CD4-positive, alpha-beta T cell treated with Interleukin-17A for 1 hour (primary cell): ENCODE data around the gene ACOT13.
A peak's percentile ranks its signal among the peaks of the same experiment; 100 is the strongest.
"Not testable (repeated sequence)": the region's sequence is repeated elsewhere in the genome, so short reads cannot be mapped to it uniquely, and the experiment has no call there.

Experiments used
- DNase-seq: peaks from one replicate; pipeline ENCODE4 v3.0.0-alpha.2; 2020

Gene ACOT13

DNA sequence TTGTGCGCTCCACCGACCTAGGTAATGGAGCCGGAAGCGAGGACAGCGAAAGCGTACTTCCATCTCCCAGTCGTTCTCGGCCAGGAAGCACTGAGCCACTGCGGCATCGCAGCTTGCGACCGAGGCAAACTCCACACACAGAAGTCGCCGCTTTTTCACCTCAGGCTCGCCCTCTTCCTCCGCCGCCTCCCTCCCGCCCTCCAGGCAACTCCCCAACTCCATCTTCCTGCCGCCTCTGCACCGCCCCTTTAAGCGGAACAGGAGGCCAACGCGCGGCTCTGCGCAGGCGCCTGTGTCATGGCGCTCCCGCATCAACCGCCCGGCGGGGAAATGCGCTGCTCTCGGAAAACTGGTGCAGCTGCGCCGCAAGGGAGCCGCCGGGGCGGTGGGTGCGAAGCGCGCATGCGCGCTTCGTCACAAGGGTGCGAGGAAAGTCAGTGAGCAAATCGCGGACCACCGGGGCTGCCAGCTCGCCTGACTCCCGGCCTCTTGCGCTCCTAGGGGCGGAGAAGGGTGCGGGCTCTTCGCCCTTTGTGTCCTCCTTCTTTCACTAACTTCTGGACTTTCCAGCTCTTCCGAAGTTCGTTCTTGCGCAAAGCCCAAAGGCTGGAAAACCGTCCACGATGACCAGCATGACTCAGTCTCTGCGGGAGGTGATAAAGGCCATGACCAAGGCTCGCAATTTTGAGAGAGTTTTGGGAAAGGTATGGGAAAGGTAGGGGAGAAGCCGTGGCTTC lies at the start of gene ACOT13, which contains the start of gene TDP2:
Gene ACOT13, plus strand, starts transcription at position 437 of the 737 bp plus-strand sequence. Its CDS starts 187 bp downstream, at position 624.
Gene TDP2, minus strand, starts transcription at position 259 of the 737 bp plus-strand sequence. Its CDS starts 37 bp downstream, at position 222.
- DNase-seq, result peak; percentile 97

DNA sequence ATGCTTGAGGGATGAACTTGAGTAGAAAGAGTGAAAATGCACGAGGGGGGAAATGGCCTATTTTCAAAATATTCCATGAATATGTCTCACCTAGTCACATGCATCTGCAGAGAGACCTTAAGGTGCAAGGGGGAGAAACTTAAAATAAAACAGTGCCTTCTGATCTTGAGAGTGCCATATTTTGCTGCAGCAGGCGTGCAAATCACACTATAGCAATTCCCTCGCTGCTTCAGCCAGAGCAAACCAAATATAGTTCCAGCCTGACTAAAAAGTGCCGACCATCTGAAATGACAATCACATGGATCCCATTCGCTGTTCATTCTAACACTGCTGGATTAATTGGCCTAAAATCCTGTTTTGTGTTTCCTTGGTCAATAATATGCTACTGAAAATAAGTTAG lies 47.2 kb upstream of the ACOT13 start:
- no peak for DNase-seq

DNA sequence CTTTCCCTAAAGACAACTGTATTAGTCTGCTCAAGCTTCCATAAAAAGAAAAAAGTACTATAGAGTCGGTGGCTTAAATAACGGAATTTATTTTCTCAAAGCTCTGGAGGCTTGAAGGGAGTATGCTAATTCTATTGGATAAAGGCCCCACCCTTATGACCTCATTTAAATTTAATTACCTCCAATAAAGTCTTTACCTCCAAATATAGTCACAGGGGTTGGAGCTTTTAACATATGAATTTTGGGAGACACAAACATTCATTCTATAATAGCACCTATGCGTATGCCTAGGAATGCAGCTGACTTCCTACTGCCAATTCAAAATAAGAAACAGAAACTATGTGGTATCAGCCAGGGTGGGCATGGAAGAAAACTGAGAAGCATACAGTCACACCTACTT lies 46.2 kb upstream of the ACOT13 start:
- DNase-seq, result no peak

DNA sequence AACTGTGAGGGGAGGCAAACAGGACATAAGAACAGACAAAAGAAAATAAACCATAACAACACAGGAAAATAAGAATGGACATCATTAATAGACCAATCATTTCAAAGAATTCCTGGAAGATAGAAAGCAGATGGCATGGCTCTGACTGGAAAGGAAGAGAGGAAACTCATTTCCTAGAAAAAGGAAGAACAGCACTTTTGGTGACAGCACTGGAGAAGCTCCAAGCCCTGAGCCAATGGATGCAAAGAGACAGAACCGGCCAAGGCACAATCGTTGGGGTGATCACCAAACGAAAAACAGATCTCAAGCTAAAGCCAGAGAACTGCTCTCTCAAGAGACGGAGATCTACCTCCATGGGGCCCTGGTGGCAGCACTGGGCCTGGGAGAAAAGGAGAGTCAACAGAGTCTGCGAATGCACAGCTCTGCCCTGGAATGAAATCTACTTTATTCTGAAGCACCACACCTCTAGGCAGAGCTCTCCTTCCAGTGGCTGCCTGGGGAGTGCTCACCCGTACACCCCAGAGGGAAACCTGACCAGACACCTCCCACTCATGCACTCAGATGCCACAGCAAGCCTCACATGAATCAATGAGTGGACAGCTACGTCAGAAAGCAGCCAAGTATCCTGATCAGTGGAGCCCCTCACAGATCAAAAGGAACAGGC lies 45.1 kb upstream of the ACOT13 start:
- DNase-seq, result no peak

DNA sequence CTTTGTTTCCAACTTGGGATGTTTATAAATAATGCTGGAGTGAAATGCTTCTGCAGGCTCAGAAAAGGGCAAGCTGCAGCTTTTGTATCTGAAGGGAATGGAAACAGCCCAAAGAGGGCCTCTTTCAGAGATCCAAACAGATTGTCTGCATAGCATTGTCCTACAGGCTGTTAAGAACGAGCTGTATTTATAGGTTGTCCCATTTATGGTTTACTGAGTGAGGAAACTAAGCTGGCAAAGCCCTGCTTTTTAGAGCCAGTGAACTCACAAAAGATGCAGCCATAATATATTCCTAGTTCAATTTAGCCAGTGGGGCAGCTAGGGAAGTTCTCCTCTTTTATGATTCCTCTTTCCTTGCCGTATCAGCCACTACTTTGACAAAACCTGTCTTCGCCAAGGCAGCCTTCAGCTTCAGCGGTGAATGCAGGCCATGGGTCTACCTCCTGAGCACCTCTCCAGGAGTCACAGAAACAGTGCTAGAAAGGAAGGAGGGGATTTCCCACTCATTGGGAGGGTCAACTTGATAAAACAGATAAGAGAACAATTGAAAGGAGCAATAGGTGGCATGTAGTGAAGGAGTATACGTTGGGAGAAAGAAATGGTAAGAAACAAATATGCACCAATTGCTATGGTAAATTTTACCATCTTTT lies 35.9 kb upstream of the ACOT13 start:
- DNase-seq, result no peak

DNA sequence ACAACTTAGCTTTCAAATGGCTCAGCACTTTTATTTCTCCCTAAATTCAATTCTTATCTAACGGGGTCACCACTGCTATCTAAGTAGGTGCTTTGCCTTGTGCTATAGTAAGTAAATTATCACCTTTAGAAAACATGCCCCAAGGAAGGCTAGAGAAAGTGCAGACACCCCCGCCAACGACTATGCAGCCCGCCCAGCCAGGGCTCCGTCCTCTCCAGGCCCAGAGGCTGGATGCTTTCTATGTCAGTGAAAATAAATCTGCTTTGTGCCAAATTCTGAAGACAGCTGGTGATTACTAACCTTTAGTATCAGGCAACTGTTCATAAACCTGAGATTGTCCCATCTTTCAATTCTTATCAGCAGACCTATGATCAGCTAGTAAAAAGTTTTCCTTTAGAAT lies 35.2 kb upstream of the ACOT13 start:
- no peak for DNase-seq

DNA sequence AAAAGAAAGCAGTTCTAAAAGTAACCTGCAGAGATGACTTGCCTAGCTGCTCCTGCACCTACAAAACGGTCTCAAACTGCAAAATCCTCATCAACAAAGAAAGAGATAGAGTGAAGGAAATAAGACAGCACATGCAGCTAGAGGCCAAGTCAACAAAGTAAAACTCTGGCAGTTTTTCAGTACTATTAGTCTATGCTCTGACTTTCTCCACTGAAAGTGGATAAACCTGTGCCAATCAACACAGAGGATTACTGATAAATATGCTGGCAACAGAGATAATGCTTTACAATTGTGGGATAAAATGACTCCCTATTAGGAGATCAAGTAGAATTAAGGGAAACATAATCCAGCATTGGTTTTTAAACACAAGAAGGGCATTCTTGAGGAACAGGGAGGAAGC lies 34.3 kb upstream of the ACOT13 start:
- no peak for DNase-seq

DNA sequence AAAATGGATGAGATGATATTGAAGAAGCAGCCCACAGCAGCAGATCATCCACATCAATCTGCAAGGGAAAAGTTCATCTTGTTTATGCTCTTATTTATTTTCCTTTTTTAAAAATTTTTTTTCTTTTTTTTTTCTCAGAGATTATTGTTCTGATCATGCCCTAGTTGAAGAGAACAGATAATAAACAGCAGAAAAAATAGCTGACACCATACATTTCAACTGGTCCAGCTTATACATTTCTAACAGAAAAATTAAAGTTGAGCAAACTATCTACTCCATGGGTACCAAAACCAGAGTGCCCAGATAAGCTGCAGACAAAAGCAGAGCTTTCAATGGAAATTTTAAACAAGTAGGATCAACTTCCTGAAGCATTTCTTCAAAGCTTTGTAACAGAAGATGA lies 30.2 kb upstream of the ACOT13 start:
- no peak for DNase-seq

DNA sequence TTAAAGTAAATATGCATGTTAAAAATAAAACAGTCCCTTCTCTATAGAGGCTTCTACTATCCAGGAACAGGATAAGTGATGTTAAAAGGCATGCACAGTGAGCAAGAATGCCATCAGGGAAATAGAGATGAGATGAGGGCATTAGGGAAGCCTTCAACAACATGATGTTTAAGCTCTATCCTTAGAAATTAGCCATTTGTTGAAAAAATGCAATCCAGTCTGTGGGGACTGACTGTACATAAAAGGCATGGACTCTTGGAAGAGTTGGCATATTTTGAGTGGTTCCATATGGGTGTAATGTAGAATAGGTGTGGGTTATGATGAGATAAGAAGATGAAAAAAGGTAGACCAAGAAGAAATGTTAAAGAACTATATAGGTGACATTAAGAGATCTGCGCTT lies 26.7 kb upstream of the ACOT13 start:
- no peak for DNase-seq

DNA sequence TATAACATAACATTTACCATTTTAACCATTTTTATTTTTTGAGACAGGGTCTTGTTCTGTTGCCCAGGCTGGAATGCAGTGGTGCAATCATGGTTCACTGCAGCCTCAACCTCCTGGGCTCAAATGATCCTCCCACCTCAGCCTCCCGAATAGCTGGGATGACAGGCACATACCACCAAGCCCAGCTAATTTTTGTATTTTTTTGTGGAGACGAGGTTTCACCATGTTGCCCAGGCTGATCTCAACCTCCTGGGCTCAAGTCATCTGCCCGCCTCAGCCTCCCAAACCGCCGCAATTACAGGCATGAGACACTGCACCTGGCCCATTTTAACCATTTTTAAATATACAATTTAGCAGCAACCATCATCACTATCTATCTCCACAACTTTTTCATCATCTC lies 26.2 kb upstream of the ACOT13 start:
- not testable (repeated sequence) for DNase-seq

DNA sequence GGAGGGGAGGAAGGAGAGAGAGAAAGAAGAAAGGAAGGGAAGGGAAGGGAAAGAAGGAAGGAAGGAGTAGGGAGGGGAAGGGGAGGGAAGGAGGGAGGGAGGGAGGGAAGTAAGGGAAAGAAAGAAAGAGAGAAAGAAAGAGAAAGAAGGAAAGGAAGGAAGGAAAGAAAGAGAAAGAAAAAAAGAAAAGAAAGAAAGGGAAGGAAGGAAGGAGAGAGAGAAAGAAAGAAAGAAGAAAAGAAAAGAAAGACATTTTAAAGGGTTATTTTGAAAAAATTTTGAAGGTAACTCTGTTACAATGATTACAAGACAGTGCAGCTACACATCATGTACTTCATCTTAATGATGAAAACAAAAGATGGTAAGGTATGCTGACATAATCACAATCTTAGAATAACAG lies 24.8 kb upstream of the ACOT13 start:
- DNase-seq, result no peak

DNA sequence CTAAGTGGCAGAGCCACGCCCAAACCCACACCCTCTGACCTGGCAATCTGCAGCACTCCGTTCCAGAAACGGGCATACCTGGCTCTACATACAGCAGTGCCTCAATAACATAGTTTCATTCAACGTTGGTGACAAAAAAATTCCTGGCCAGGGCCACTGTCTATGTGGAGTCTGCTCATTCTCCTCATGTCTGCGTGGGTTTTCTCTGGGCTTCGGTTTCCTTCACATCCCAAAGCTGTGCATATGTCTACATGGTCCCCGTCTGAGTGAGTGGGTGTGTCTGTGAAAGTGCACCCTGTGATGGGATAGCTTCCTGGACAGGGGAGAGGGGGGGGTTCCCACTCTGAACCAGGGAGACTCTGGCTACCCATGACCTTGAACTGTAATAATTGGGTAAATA lies 23.0 kb upstream of the ACOT13 start:
- no peak for DNase-seq

DNA sequence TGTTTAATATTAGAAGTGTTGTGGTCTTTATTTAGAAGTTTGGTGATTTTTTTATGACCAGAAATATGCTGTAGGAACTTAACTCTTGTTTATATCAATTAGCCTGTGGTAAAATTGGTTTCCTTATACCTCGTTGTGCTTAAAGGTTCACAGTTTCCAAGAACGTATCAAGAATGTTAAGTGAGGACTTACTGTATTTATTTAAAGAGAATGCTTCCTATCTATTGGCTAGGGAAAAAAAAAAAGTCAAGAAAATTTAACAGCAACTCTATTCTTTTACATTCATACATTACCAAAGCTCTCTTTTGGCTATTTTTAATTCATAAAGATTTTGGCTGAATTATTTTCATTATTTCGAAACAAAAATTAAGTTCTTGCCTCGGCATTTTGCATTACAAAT lies 22.5 kb upstream of the ACOT13 start:
- DNase-seq, result no peak

DNA sequence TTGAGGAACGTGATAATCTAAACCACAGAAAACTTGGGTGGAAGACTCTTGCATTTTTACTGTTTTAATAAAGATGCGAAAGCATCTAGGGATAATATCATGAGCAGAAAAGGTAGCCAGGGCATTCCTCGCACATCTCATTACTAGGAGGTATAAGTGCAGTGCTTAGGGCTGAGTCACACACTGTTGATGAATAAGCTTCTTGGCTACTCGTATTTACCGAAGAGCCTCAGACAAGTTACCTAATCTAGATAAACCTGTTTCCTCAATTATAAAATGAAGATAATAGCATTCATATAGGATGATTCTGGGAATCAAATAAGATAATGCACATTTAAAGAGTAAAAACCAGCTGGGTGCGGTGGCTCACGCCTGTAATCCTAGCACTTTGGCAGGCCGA lies 20.1 kb upstream of the ACOT13 start:
- no peak for DNase-seq

DNA sequence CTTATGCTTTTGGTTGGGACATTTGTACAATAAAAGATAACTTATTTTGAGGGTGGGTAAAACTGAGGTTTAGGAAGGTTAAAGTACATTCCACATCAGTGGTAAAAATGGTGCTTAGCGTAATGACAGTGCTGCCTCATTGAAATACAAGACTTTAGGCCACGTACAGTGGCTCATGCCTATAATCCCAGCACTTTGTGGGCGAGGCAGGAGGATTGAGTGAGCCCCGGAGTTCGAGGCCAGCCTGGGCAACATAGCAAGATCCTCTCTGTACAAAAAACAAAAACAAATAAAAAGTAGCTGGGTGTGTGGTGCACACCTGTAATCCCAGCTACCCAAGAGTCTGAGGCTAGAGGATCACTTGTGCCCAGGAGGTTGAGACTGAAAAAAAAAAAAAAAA lies 18.6 kb upstream of the ACOT13 start:
- no peak for DNase-seq

DNA sequence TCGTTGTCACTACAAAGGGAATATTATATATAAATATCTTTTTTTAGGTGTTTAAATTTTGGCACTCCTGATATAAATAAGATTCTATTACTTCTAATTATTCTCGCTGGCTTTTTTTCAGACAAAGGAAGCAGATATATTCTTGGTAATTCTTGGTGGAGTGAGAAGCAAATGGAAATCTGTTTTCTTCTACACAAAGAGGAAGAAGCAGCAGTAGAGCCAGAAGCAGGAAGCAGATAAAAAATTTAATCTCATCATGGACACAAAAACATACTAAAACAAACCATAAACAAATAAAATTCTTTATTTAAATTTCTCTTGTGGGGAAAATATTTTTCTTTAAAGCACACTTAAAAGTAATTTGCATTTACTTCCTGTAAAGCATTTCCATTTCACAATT lies 17.2 kb upstream of the ACOT13 start:
- no peak for DNase-seq

DNA sequence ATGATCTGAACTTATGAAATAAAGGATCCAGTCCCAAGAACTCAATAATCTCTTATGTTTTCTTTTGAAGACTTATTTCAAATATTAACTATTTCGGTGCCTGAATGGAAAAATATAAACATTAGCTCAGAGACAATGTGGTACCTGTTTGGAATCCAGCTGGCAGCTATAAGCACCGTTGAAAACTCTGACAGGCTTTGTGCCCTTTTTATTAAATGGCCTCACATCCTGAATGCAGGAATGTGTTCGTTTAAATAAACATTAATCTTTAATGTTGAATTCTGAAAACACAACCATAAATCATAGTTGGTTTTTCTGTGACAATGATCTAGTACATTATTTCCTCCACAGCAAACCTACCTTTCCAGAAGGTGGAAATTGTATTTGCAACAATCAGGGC lies 16.5 kb upstream of the ACOT13 start:
- no peak for DNase-seq

DNA sequence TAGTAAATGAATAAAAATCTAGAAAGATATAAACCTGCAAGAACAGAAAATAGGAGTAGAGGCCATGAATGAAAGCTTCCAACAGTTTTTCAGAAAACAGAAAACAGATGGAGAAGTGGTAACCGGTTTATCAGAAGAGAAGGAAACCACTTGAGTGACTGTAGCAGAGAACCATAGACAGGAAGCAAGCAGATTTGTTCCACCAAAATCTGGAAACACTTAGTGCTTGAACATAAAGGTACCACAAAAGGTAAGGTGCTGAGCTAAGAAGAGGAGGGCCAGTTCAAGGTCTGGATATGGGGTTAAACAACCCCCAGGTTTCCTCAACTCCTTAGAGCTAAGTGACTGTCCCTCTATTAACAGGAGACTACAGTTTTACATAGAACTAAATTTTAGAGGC lies 11.7 kb upstream of the ACOT13 start:
- no peak for DNase-seq

DNA sequence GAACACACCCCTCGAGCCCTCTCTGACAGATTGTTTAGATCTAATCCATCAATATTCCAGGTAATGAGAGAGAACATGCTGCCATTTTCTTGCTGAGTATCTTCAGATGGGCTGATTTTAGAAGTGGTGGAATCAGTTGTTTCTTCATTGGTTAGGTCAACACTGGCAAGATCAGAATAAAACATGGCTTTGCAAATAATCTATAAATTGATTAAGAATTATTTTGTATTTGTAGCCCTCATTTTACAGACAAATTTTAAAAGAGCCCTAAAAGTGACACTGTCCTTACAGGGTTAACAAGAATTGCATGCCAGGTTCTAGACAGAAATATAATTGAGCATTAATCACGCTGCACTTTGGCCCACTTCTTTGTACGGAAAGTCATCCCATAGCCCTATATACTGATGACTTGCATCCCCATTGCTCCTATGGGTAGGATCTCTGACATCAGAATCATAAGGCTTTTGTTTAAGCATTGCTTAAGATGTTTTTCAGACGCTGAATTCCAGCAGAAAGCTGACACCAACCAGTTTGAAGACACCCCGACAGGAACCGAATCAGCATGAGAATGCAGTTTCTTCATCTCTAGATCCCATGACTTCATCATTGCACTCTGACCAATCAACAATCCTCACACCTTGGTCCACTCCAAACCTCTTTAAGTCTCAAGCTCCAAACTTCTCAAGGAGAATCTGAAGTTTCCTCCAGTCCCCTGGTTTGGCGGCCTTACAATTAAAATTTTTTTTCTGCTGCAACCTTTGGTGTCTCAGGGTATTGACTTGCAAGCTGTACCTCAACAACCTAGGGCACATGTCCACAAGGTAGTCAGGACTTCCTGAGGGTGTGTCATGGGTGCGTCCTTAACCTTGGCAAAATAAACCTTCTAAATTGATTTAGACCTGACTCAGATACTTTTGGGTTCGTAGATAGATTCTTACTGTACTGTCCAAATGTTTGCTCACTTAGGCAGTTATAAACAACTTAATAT lies 8.0 kb upstream of the ACOT13 start:
- no peak for DNase-seq

DNA sequence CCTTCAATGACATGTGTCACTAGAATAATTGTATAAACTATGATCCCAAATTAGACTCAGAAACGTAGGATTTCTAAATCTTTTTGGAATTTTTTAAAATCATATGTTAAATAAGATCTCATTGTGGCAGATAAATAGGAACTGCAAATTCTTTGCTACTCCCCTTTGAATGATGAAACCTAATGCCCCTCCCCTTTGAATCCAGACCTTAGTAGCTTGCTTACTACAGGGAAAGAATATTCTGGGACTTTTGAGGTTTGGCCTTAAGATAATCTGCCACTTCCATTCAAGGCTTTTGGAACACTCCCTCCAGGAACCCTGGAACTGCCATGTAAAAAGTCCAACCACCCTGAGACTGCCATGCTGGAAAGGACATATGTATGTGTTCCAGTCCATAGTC lies 7.3 kb upstream of the ACOT13 start:
- DNase-seq, result no peak

DNA sequence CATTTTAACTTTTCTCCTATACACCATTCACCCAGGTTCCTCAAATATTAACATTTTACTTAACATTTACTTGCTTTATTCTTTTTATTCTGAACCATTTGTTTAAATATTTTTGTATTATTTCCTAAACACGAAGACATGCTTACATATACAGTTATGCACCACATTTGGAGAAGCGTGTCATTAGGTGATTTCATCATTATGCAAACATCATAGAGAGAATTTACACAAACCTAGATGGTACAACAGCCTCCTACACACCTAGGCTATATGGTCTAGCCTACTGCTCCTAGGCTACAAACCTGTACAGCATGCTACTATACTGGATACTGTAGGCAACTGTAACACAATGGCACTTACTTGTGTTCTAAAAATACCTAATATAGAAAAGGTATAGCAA lies 6.8 kb upstream of the ACOT13 start:
- no peak for DNase-seq

DNA sequence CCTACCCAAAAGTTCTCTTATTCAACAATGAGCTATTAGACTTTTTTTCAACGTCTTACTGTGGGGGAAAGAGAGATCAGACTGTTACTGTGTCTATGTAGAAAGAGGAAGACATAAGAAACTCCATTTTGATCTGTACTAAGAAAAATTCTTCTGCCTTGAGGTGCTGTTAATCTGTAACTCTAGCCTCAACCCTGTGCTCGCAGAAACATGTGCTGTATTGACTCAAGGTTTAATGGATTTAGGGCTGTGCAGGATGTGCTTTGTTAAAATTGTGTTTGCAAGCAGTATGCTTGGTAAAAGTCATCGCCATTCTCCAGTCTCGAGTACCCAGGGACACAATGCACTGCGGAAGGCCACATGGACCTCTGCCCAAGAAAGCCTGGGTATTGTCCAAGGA lies 5.1 kb upstream of the ACOT13 start:
- not testable (repeated sequence) for DNase-seq

DNA sequence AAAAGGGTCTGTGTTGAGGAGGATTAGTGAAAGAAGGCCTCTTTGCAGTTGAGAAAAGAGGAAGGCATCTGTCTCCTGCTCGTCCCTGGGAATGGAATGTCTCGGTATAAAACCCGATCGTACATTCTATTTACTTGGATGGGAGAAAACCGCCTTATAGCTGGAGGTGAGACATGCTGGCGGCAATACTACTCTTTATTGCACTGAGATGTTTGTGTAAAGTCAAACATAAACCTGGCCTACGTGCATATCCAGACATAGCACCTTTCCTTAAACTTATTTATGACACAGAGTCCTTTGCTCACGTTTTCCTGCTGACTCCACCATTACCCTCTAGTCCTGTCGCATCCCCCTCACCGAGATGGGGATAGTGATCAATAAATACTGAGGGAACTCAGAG lies 4.6 kb upstream of the ACOT13 start:
- DNase-seq, result no peak
